Measurements from ENCODE around the gene DAPK1.

- TF ChIP-seq CTCF (IDR thresholded peaks at IDR 0.05; ENCODE audit: low read depth, low read length, poor library complexity, severe bottlenecking) = no peak
- no peak for TF ChIP-seq EZH2phosphoT487 (IDR thresholded peaks at IDR 0.05; ENCODE audit: borderline replicate concordance, low read length)
Observed at GRCh38 chr9:87525546-87526303, 28.1 kb downstream of the DAPK1 start.
